ENCODE measurements around the gene MYO7B. TPM values are rescaled to one million over a fixed set of nuclear protein-coding genes. Genes with fewer than 3 reads are reported as not detected.

MYO7B gene
- total RNA-seq, 4 donors from 2014 or later, result 2.3 to 13.0 (median 4.8) TPM

DNA sequence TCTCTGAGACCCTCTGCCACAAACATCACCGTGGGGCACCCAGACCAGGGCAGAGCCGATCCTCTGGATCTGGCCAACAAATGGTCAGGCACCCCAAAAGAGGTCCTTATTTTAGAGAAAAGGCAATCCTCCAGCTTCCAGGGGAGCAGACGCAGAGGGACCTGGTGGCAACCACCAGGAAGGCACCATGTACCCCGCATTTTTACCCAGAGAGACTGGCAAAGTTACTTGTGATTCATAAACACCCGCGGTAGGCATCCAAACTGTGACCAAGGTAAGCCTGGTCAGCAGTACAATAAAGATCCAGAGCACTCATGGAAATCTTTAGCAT, 129.4 kb downstream of the MYO7B start:
- WGBS, 2 donors, result 89 to 90% methylated on average over 6 of the region's 6 CpGs
- TF ChIP-seq POLR2A (IDR thresholded peaks at IDR 0.05), result no peak
- TF ChIP-seq, protein P1, sequence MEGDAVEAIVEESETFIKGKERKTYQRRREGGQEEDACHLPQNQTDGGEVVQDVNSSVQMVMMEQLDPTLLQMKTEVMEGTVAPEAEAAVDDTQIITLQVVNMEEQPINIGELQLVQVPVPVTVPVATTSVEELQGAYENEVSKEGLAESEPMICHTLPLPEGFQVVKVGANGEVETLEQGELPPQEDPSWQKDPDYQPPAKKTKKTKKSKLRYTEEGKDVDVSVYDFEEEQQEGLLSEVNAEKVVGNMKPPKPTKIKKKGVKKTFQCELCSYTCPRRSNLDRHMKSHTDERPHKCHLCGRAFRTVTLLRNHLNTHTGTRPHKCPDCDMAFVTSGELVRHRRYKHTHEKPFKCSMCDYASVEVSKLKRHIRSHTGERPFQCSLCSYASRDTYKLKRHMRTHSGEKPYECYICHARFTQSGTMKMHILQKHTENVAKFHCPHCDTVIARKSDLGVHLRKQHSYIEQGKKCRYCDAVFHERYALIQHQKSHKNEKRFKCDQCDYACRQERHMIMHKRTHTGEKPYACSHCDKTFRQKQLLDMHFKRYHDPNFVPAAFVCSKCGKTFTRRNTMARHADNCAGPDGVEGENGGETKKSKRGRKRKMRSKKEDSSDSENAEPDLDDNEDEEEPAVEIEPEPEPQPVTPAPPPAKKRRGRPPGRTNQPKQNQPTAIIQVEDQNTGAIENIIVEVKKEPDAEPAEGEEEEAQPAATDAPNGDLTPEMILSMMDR (IDR thresholded peaks at IDR 0.05), result no peak
- no peak overlapping the region for H3K4me3 ChIP-seq (ENCODE audit: low read depth, poor library complexity, severe bottlenecking)
- peak in 1 of 2 donors; percentile 75 for DNase-seq (ENCODE audit: low spot score in 2 of 2)
- intact Hi-C loops (cut with DNase I; ENCODE audit: low total_unique reads), result no loop called here

GRCh38 chr2:127665267-127665893, 129.9 kb downstream of the MYO7B start:
- intact Hi-C loops (cut with DNase I; ENCODE audit: low total_unique reads), result no loop called here
- peak in 1 of 2 donors; percentile 67 for DNase-seq (ENCODE audit: low spot score in 2 of 2)
- no peak overlapping the region for H3K4me3 ChIP-seq (ENCODE audit: low read depth, poor library complexity, severe bottlenecking)
- 80% methylated on average over 8 of the region's 8 CpGs for WGBS, 2 donors
- TF ChIP-seq, protein P1 (IDR thresholded peaks at IDR 0.05), result no peak
- no peak for TF ChIP-seq POLR2A (IDR thresholded peaks at IDR 0.05)

DNA sequence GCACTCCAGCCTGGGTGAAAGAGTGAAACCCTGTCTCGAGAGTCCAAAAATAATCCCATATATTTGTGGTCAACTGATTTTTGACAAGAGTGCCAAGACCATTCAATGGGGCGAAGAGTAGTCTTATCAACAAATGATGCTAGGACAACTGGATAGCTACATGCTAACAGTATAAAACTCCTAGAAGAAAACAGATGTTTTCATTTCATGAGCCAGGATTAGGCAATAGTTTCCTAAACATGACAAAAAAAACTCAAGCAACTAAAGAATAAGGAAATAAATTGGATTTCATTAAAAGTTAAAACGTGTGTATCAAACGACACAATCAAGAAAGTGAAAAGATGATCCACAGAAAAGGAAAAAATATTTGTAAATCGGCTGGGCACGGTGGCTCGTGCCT, 133.6 kb downstream of the MYO7B start:
- TF ChIP-seq POLR2A (IDR thresholded peaks at IDR 0.05), result no peak
- TF ChIP-seq, protein P1 (IDR thresholded peaks at IDR 0.05), result no peak
- intact Hi-C loops (cut with DNase I; ENCODE audit: low total_unique reads), result no loop called here
- no peak overlapping the region for H3K4me3 ChIP-seq (ENCODE audit: low read depth, poor library complexity, severe bottlenecking)
- no peak for DNase-seq (ENCODE audit: low spot score in 2 of 2)
- 66 to 76% methylated on average over 7 of the region's 7 CpGs for WGBS, 2 donors

GRCh38 chr2:127670055-127670956, 134.8 kb downstream of the MYO7B start:
- DNase-seq (ENCODE audit: low spot score in 2 of 2), result peak in 1 of 2 donors; percentile 63
- TF ChIP-seq, protein P1 (IDR thresholded peaks at IDR 0.05), result no peak
- no peak for TF ChIP-seq POLR2A (IDR thresholded peaks at IDR 0.05)

DNA sequence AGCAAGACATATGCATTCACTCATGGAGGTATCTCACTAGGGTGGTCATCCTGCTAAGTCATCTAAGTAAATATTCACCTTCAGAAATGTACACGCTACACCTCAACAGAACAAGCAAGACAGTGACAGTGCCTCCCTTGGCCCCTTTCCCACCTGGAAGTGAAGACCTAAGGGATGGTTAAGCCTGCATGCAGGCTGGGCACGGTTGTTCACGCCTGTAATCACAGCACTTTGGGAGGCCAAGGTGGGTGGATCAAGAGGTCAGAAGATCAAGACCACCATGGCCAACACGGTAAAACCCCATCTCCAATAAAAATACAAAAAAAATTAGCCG, 135.4 kb downstream of the MYO7B start:
- intact Hi-C loops (cut with DNase I; ENCODE audit: low total_unique reads), result no loop called here
- 89 to 92% methylated on average over 5 of the region's 5 CpGs for WGBS, 2 donors
- no peak for TF ChIP-seq POLR2A (IDR thresholded peaks at IDR 0.05)
- TF ChIP-seq, protein P1 (IDR thresholded peaks at IDR 0.05), result no peak
- no peak overlapping the region for H3K4me3 ChIP-seq (ENCODE audit: low read depth, poor library complexity, severe bottlenecking)
- peak in 1 of 2 donors; percentile 63 for DNase-seq (ENCODE audit: low spot score in 2 of 2)

More at GRCh38 chr2:127670055-127670956, 134.8 kb downstream of the MYO7B start:
- no peak overlapping the region for H3K4me3 ChIP-seq (ENCODE audit: low read depth, poor library complexity, severe bottlenecking)
- 80 to 81% methylated on average over 10 of the region's 10 CpGs for WGBS, 2 donors
- intact Hi-C loops (cut with DNase I; ENCODE audit: low total_unique reads), result no loop called here

Data from lower leg skin (tissue), 4 donors.